HL-60 (cell line): ENCODE results near the gene TSPAN13.

Experiments used
- CTCF ChIP-seq: IDR thresholded peaks from one replicate; pipeline ENCODE4 v1.5.1; 2011; ENCODE audit warnings: low read length, control low read depth, inconsistent platforms; ENCODE audit not compliant: insufficient read depth
- GABPA ChIP-seq: IDR thresholded peaks from 2 replicates; pipeline ENCODE4 v1.6.1; 2012; ENCODE audit warnings: low read depth
- POLR2AphosphoS5 ChIP-seq: IDR thresholded peaks from 2 replicates; pipeline ENCODE4 v1.6.1; 2012; ENCODE audit warnings: low read depth
- REST ChIP-seq: IDR thresholded peaks from 2 replicates; pipeline ENCODE4 v1.6.1; 2012; ENCODE audit warnings: low read depth; ENCODE audit not compliant: insufficient replicate concordance
- SPI1 ChIP-seq: IDR thresholded peaks from 2 replicates; pipeline ENCODE4 v1.6.1; 2012; ENCODE audit warnings: low read depth, mild to moderate bottlenecking, borderline replicate concordance

GRCh38 chr7:16743236-16743635, 10.3 kb upstream of the TSPAN13 start:
- no peak for TF ChIP-seq POLR2AphosphoS5
- no peak for TF ChIP-seq CTCF
- no peak for TF ChIP-seq REST
- no peak for TF ChIP-seq SPI1
- no peak for TF ChIP-seq GABPA
